SH-SY5Y (cell line): Measurements from ENCODE around the gene CD82.

Experiments used
- GATA2 ChIP-seq: IDR thresholded peaks from 2 replicates; pipeline ENCODE4 v1.6.1; 2011; ENCODE audit warnings: mild to moderate bottlenecking, low read depth, low read length
- GATA3 ChIP-seq: IDR thresholded peaks from 2 replicates; pipeline ENCODE4 v1.6.1; 2011; ENCODE audit warnings: low read depth, mild to moderate bottlenecking, low read length, moderate library complexity

- no peak for TF ChIP-seq GATA2
- no peak for TF ChIP-seq GATA3
Observed at GRCh38 chr11:44585421-44585820, 20.0 kb downstream of the CD82 start.
